Measurements from ENCODE around the gene EIF3M. TPM values are rescaled to one million over a fixed set of nuclear protein-coding genes. Genes with fewer than 3 reads are reported as not detected.

Gene EIF3M
- total and polyA plus RNA-seq, 10 donors: 171 to 468 (median 254) TPM

- H3K4me3 ChIP-seq: no peak overlapping the region
- H3K9me3 ChIP-seq: peaks cover 0 to 5% (median 0%) of the 10 kb centered on the region in 8 donors
- no peaks in the 10 kb centered on the region for H3K4me1 ChIP-seq
- intact Hi-C loops (cut with DNase I; ENCODE audit: low total_unique reads): no loop called here
- H3K27ac ChIP-seq: no peak overlapping the region
- TF ChIP-seq POLR2AphosphoS5 (IDR thresholded peaks at IDR 0.05) (no peak), POLR2A (IDR thresholded peaks at IDR 0.05) (no peak)
- H3K27me3 ChIP-seq (replicated peaks in 1 of 7): no peaks in the 10 kb centered on the region
- no peaks in the 10 kb centered on the region for H3K36me3 ChIP-seq
- no peak for DNase-seq
Measured at GRCh38 chr11:32630844-32631243, 47.2 kb downstream of the EIF3M start.

- no peak for DNase-seq
Measured at GRCh38 chr11:32635819-32636218, 52.2 kb downstream of the EIF3M start.

GRCh38 chr11:32641361-32641760, 57.7 kb downstream of the EIF3M start:
- no peak for DNase-seq
- TF ChIP-seq POLR2A (IDR thresholded peaks at IDR 0.05): no peak
- no peak for TF ChIP-seq CTCF (IDR thresholded peaks at IDR 0.05 in 8 of 11, conservative IDR thresholded peaks at IDR 0.05 in 3 of 11)
- TF ChIP-seq POLR2AphosphoS5 (IDR thresholded peaks at IDR 0.05): no peak
- no peaks in the 10 kb centered on the region for H3K36me3 ChIP-seq
- intact Hi-C loops (cut with DNase I; ENCODE audit: low total_unique reads): no loop called here
- no peak overlapping the region for H3K4me3 ChIP-seq
- H3K27me3 ChIP-seq (replicated peaks in 1 of 7): no peaks in the 10 kb centered on the region
- H3K4me1 ChIP-seq: no peaks in the 10 kb centered on the region
- no peak overlapping the region for H3K27ac ChIP-seq
- H3K9me3 ChIP-seq: no peaks in the 10 kb centered on the region

More at GRCh38 chr11:32635819-32636218, 52.2 kb downstream of the EIF3M start:
- no peaks in the 10 kb centered on the region for H3K4me1 ChIP-seq
- H3K9me3 ChIP-seq: no peaks in the 10 kb centered on the region
- TF ChIP-seq CTCF (IDR thresholded peaks at IDR 0.05 in 8 of 11, conservative IDR thresholded peaks at IDR 0.05 in 3 of 11): no peak
- TF ChIP-seq POLR2AphosphoS5 (IDR thresholded peaks at IDR 0.05): no peak
- no peak for TF ChIP-seq POLR2A (IDR thresholded peaks at IDR 0.05)
- no peak overlapping the region for H3K4me3 ChIP-seq
- intact Hi-C loops (cut with DNase I; ENCODE audit: low total_unique reads): no loop called here
- no peaks in the 10 kb centered on the region for H3K27me3 ChIP-seq (replicated peaks in 1 of 7)
- H3K36me3 ChIP-seq: no peaks in the 10 kb centered on the region
- no peak overlapping the region for H3K27ac ChIP-seq
- WGBS, 5 donors: 81 to 92% (median 85%) methylated on average over 2 of the region's 2 CpGs

GRCh38 chr11:32643526-32643925, 59.9 kb downstream of the EIF3M start:
- intact Hi-C loops (cut with DNase I; ENCODE audit: low total_unique reads): no loop called here
- no peaks in the 10 kb centered on the region for H3K9me3 ChIP-seq
- no peaks in the 10 kb centered on the region for H3K27me3 ChIP-seq (replicated peaks in 1 of 7)
- H3K4me3 ChIP-seq: no peak overlapping the region
- TF ChIP-seq CTCF (IDR thresholded peaks at IDR 0.05 in 8 of 11, conservative IDR thresholded peaks at IDR 0.05 in 3 of 11) (no peak), POLR2AphosphoS5 (IDR thresholded peaks at IDR 0.05) (no peak), POLR2A (IDR thresholded peaks at IDR 0.05) (no peak)
- WGBS, 5 donors: 43 to 71% (median 56%) methylated on average over 1 of the region's 1 CpG
- no peak for DNase-seq
- no peaks in the 10 kb centered on the region for H3K4me1 ChIP-seq
- H3K27ac ChIP-seq: no peak overlapping the region
- H3K36me3 ChIP-seq: no peaks in the 10 kb centered on the region

Other genes starting within 250 kb of the EIF3M start
- 10 to 100 TPM; 25.6 to 53.0 (median 38.9) TPM for gene WT1, start 148.3 kb upstream of the EIF3M start, total RNA-seq
- gene WT1, start 148.3 kb upstream of the EIF3M start, polyA plus RNA-seq: 1 to 10 TPM; 1.6 to 4.4 (median 2.8) TPM
- 1 to 10 TPM in 2 of 7 donors, under 1 TPM in 4, not detected in 1; 0.46 to 2.1 (median 0.72) TPM for gene CCDC73, start 210.8 kb downstream of the EIF3M start, total RNA-seq
- under 1 TPM; 0.16 to 0.18 (median 0.17) TPM for gene CCDC73, start 210.8 kb downstream of the EIF3M start, polyA plus RNA-seq
- 1 to 10 TPM; 2.8 to 6.7 (median 4.3) TPM for gene PRRG4, start 246.1 kb downstream of the EIF3M start, total RNA-seq
- gene PRRG4, start 246.1 kb downstream of the EIF3M start, polyA plus RNA-seq: 1 to 10 TPM in 1 of 3 donors, under 1 TPM in 2; 0.65 to 2.6 (median 0.87) TPM